Right ventricle myocardium superior (tissue), 1 donor: ENCODE measurements around the gene KITLG. TPM values are rescaled to one million over a fixed set of nuclear protein-coding genes. Genes with fewer than 3 reads are reported as not detected.
"Not testable (repeated sequence)": the region's sequence is repeated elsewhere in the genome, so short reads cannot be mapped to it uniquely, and the experiment has no call there.

Experiments
- ATAC-seq: fragments of 200-7000 bp; cut with Tn5 transposase; one replicate; pipeline ENCODE4 v1.9.1; 2020; ENCODE audit warnings: mild to moderate bottlenecking; ENCODE audit not compliant: poor library complexity
- DNase-seq: peaks from one replicate; pipeline ENCODE4 v3.0.0-alpha.2; 2020
- intact Hi-C: fragments of 100-400 bp; cut with DNase I; formaldehyde crosslinking; loops from one replicate; pipeline ENCODE4 v1.11.2; 2022
- total RNA-seq: library from RNA; stranded (reverse); fragmentation: NEBNext Ultra II Directional; extraction: Animal tissue kit (Norgen Biotek cat#: 25700); gene quantifications from one replicate; pipeline ENCODE4 v1.2.1, GENCODE V29; 2021
- donor health status: DM: no; HTN: yes; CAD: no; lungs with severe emphysema.

KITLG gene
- total RNA-seq, 1 donor from 2014 or later, result 10.1 TPM

DNA sequence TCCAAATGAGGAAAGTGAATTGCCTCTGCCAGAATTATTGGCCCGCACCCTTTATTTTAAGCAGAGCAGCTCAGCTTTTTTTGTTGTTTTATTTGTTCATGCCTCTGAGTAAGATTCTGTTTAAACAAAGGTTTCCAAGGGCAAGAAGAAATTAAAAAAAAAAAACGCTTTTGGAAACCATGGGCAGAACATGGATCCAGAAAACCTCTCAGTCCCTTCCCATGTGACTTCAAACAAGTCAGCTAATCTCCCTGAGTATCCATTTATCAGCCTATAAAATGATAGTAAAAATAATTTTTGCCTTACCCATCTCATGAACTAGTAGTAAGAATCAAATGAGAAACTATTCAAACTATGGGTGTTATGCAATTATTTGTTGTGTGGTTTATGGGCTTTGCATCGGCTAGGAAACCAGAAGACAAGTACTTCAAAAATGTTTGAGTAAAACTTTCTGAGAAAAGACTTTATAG, 27.6 kb downstream of the KITLG start:
- intact Hi-C loops, result no loop called here

DNA sequence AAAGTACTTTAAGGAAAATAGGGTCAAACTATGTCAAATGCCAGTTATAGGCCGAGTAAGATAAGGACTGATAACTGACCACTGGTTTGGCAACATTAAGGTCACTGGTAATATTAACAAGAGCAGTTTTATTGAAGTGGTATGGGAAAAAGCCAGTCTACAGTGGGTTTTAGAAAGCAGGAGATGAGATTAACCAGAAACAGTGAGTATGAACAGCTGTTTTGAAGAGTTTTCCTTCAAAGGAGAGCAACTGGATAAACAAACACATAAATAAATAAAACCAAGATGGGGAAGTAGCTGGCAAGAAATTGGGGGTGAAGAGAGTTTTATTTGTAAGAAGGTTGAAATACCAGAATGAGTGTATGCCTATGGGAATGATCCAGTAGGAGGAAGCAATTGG, 30.3 kb downstream of the KITLG start:
- no peak for DNase-seq
- no peak for ATAC-seq
- intact Hi-C loops, result no loop called here

More for the DNA sequence above, 27.6 kb downstream of the KITLG start:
- DNase-seq (no peak), ATAC-seq (no peak)

- intact Hi-C loops, DNase-seq, ATAC-seq: not testable (repeated sequence)
Observed at GRCh38 chr12:88547949-88548348, 32.3 kb downstream of the KITLG start.

DNA sequence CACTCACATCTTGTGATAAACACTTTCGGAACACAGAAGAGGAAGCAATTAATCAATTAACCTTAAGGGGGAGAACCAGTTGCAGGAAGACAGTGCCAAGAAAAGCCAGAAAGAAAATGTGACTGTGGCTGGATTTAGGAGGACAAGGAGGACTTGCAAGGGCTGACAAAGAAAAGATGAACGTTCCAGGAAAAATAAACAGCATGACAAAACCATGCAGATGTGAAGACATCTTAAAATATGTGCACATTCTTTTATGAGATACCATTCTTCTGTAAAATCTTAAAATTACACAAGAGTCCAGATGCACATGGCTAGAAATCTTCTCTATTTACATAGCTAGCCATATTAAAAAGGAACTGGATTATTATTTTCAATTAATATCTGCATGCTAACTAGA, 33.4 kb downstream of the KITLG start:
- no peak for DNase-seq
- ATAC-seq, result no peak
- intact Hi-C loops, result no loop called here

- intact Hi-C loops, result no loop called here
- ATAC-seq (no peak), DNase-seq (no peak)
Observed at GRCh38 chr12:88546226-88546625, 34.0 kb downstream of the KITLG start.

- intact Hi-C loops, result no loop called here
- no peak for DNase-seq
- no peak for ATAC-seq
Observed at GRCh38 chr12:88544991-88545980, 35.0 kb downstream of the KITLG start.

- no peak for ATAC-seq
- intact Hi-C loops, result no loop called here
Observed at GRCh38 chr12:88539893-88540292, 40.4 kb downstream of the KITLG start.

GRCh38 chr12:88538697-88539096, 41.6 kb downstream of the KITLG start:
- intact Hi-C loops, result no loop called here
- no peak for ATAC-seq
- no peak for DNase-seq

More at GRCh38 chr12:88539893-88540292, 40.4 kb downstream of the KITLG start:
- DNase-seq, result no peak

DNA sequence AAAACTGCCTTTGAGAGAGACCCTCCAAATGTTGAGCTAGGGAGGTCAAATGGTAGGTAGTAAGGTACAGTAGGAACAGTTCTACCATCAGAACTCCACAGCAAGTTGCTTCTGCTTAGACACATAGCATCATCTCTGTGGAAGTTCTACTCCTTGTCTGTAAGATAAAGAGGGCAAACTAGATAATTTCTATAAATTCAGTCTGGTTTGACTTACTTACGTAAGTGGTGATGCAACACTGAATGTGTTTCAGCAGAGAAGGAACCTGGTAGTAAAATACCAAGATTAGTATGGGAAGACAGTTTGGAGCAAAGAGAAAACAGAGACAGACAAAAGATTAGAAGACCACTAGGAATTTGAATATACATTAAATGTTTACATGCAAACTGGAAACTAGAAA, 42.0 kb downstream of the KITLG start:
- DNase-seq (no peak), ATAC-seq (no peak)
- intact Hi-C loops, result no loop called here

GRCh38 chr12:88530868-88531267, 49.4 kb downstream of the KITLG start:
- no peak for DNase-seq
- intact Hi-C loops, result no loop called here
- ATAC-seq, result no peak

GRCh38 chr12:88529531-88530488, 50.5 kb downstream of the KITLG start:
- ATAC-seq, result no peak
- intact Hi-C loops, result no loop called here
- DNase-seq, result no peak

DNA sequence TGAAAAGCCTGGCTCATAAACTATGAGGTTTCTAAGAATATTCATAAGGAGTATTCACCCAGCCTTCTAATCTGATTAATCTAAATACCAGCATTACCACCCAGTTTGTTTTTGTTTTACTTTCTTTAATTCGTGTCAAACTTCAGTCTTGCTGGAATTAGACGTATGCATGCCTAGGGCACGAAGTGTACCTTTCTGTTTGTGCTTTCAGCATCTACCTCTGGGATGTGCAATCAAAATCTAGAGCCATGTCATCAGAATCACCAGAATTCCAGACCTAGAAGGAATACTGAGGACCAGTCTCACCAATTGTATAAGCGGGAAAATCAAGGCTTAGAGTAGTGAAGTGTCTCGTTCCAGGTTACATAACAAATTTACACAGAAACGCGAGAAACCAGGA, 57.3 kb downstream of the KITLG start:
- intact Hi-C loops, result no loop called here
- ATAC-seq (no peak), DNase-seq (no peak)

DNA sequence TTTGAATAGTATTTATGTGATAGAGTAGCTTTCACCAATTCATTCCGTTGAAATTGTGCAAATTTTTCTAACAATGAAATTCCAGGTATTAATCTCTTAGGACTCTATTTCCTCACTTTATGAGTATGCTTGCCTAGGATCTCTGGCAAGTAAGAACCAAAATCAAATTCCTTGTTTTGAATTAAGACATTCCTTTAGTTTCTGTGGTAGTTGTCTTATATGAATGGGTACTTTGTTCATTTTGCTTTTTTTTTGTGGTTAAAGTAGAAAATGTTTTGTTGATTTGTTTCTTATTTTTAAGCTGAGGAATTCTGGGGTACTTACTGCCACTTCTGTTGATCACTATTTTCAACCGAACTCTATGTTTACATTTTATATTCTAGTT, 59.8 kb downstream of the KITLG start:
- DNase-seq (no peak), ATAC-seq (no peak)
- intact Hi-C loops, result no loop called here

DNA sequence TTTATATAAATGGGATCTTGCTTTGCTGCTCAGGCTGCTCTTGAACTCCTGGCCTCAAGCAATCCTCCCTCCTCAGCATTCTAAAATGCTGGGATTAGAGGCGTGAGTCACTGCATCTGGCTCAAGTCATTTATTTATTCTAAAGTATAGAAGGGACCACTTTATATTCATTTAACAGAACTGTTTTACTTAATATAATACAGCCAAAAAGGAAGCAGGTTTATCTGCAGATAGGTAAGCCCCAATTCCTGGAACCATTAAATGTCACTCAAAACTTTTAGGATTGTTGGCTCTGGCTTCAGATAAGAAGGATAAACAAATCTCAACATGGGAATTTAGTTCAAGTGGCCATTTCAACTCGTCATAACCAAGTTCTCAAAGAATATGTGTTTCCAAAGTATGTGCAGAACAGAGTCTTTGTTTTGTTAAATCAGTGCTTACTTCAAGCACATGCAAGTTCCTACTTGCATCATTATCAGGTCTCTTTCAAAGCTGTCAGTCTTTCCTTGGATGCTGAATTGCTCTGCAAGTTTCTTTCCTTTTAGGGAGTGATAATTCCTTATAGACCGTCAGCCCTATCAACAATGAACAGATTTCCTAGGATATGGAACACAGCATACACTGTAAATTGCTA, 60.4 kb downstream of the KITLG start:
- intact Hi-C loops, result no loop called here
- no peak for DNase-seq
- ATAC-seq, result no peak

- intact Hi-C loops, result no loop called here
- DNase-seq (no peak), ATAC-seq (no peak)
Observed at GRCh38 chr12:88518863-88519403, 61.3 kb downstream of the KITLG start.

DNA sequence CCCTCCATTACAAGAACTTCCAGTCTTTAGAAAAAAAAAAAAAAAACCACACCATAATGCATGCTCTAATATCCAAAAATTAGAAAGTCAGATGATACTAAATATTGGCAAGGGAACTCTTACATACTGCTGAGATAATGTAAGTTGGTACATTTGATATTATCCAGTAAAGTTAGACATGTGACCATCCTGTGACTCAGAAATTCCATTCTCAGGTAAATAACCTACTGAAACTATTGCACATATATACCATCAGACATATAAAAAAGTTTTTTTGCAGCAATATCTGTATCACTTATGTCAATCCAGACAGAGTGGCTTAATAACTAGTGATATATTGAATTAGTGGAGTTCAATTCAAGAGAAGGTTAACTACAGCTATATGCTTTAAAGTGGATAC, 63.5 kb downstream of the KITLG start:
- ATAC-seq (no peak), DNase-seq (no peak)
- intact Hi-C loops, result no loop called here

GRCh38 chr12:88510843-88511242, 69.4 kb downstream of the KITLG start:
- intact Hi-C loops, result no loop called here
- ATAC-seq, result no peak
- no peak for DNase-seq

GRCh38 chr12:88509851-88510250, 70.4 kb downstream of the KITLG start:
- DNase-seq (no peak), ATAC-seq (no peak)
- intact Hi-C loops, result no loop called here

- ATAC-seq (no peak), DNase-seq (no peak)
- intact Hi-C loops, result no loop called here
Observed at GRCh38 chr12:88509347-88509746, 70.9 kb downstream of the KITLG start.
